WTC11 (cell line): ENCODE results near the gene SECISBP2L. TPM values are rescaled to one million over a fixed set of nuclear protein-coding genes. Genes with fewer than 3 reads are reported as not detected.

Experiments
- ATAC-seq: fragments of 200-7000 bp; cut with Tn5 transposase; 2 replicates; pipeline ENCODE4 v1.10.0; 2021; ENCODE audit warnings: mild to moderate bottlenecking, moderate library complexity
- CTCF ChIA-PET: fragments of 300-600 bp; sonication (Branson Sonifier 250); formaldehyde crosslinking; loops from one replicate; lab custom pipeline; 2021; ENCODE audit warnings: antibody characterized with exemption; lab: Charles Lee
- POLR2A ChIA-PET: fragments of 350-600 bp; sonication (Branson Sonifier 250); formaldehyde crosslinking; loops from one replicate; lab custom pipeline; 2021; ENCODE audit warnings: antibody characterized with exemption; lab: Charles Lee
- DNase-seq: peaks from one replicate; pipeline ENCODE4 v3.0.0; 2021; ENCODE audit warnings: low spot score
- H3K27ac Mint-ChIP-seq: 2 replicates; pipeline ENCODE4 v1.8.0; 2021; ENCODE audit warnings: mixed read lengths
- H3K27me3 Mint-ChIP-seq: 2 replicates; pipeline ENCODE4 v1.8.0; 2021; ENCODE audit warnings: low read depth, mild to moderate bottlenecking, moderate library complexity, mixed read lengths
- H3K36me3 Mint-ChIP-seq: 2 replicates; pipeline ENCODE4 v1.8.0; 2021; ENCODE audit warnings: mixed read lengths
- H3K4me1 Mint-ChIP-seq: 2 replicates; pipeline ENCODE4 v1.8.0; 2022; ENCODE audit warnings: mixed read lengths
- H3K4me3 Mint-ChIP-seq: 2 replicates; pipeline ENCODE4 v1.8.0; 2021; ENCODE audit warnings: mild to moderate bottlenecking, moderate library complexity, mixed read lengths
- H3K9me3 Mint-ChIP-seq: 2 replicates; pipeline ENCODE4 v1.8.0; 2021; ENCODE audit warnings: mixed read lengths
- EMX1 ChIP-seq: fragments of 250-450 bp; sonication (Bioruptor Pico); IDR thresholded peaks from 2 replicates; pipeline ENCODE4 v1.8.0; 2021; ENCODE audit warnings: mild to moderate bottlenecking
- ETV6 ChIP-seq: sonication (generic); formaldehyde crosslinking; IDR thresholded peaks from 2 replicates; pipeline ENCODE4 v1.8.1; 2022; ENCODE audit warnings: mild to moderate bottlenecking, missing genetic modification reagents
- FOXP1 ChIP-seq: sonication (generic); formaldehyde crosslinking; IDR thresholded peaks from 2 replicates; pipeline ENCODE4 v1.8.0; 2022; ENCODE audit warnings: missing genetic modification reagents, mild to moderate bottlenecking, moderate library complexity, borderline replicate concordance
- MXD4 ChIP-seq: fragments of 250-450 bp; sonication (Bioruptor Pico); IDR thresholded peaks from 2 replicates; pipeline ENCODE4 v1.8.0; 2021; ENCODE audit warnings: mild to moderate bottlenecking, moderate library complexity, borderline replicate concordance
- NFYB ChIP-seq: sonication (generic); formaldehyde crosslinking; conservative IDR thresholded peaks from 2 replicates; pipeline ENCODE4 v1.8.0; 2022; ENCODE audit warnings: low read depth, missing genetic modification reagents
- NR3C1 ChIP-seq: sonication (generic); formaldehyde crosslinking; conservative IDR thresholded peaks from 2 replicates; pipeline ENCODE4 v1.8.1; 2023; ENCODE audit warnings: low read depth, mild to moderate bottlenecking, missing genetic modification reagents
- SMAD4 ChIP-seq: sonication (generic); formaldehyde crosslinking; IDR thresholded peaks from 2 replicates; pipeline ENCODE4 v1.8.0; 2022; ENCODE audit warnings: mild to moderate bottlenecking, missing genetic modification reagents
- ZNF138 ChIP-seq: sonication (generic); formaldehyde crosslinking; conservative IDR thresholded peaks from 2 replicates; pipeline ENCODE4 v1.8.1; 2022; ENCODE audit warnings: mild to moderate bottlenecking, moderate library complexity, missing genetic modification reagents
- ZNF232 ChIP-seq: sonication (generic); formaldehyde crosslinking; IDR thresholded peaks from 2 replicates; pipeline ENCODE4 v1.8.0; 2022; ENCODE audit warnings: mild to moderate bottlenecking, missing genetic modification reagents
- total RNA-seq: library from RNA; stranded (reverse); gene quantifications from 3 replicates; pipeline ENCODE4 v1.2.3, GENCODE V29; 2021
- TF ChIP-seq, protein P1 (sequence below): fragments of 250-450 bp; sonication (Bioruptor Pico); IDR thresholded peaks from 2 replicates; pipeline ENCODE4 v1.9.0; 2021; ENCODE audit warnings: mild to moderate bottlenecking
- TF ChIP-seq, protein P2 (sequence below): fragments of 250-450 bp; sonication (Bioruptor Pico); IDR thresholded peaks from 2 replicates; pipeline ENCODE4 v1.9.0; 2021; ENCODE audit warnings: moderate library complexity, mild to moderate bottlenecking, inconsistent platforms, borderline replicate concordance
- TF ChIP-seq, protein P3 (sequence below): sonication (generic); formaldehyde crosslinking; IDR thresholded peaks from 2 replicates; pipeline ENCODE4 v1.8.1; 2022; ENCODE audit warnings: mild to moderate bottlenecking, moderate library complexity, missing genetic modification reagents
- TF ChIP-seq, protein P4 (sequence below): sonication (generic); formaldehyde crosslinking; IDR thresholded peaks from 2 replicates; pipeline ENCODE4 v1.8.1; 2022; ENCODE audit warnings: missing genetic modification reagents, borderline replicate concordance
- TF ChIP-seq, protein P5 (sequence below): sonication (generic); formaldehyde crosslinking; IDR thresholded peaks from 2 replicates; pipeline ENCODE4 v1.8.1; 2023; ENCODE audit warnings: mild to moderate bottlenecking, missing genetic modification reagents

SECISBP2L gene
- total RNA-seq, 1 experiment from 2014 or later = 30.4 TPM

DNA sequence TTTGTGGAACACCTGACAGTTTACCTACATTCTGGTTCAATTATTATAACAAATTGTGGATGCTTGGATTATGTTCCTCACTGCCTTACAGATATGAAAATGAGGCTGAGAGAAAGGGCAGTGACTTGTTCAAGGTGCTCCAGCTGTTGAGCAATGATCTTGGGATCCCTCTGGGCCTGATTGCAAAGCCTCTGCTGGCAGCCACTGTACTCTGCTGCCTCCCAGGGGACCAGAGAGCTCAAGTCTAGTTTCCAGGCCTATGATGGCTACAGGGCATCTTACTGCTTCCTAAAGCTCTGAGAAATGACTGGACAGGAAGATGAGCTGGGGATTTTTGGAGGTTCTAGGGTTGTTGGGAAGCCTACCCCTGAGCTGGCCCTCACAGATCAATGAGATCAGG, 80.3 kb downstream of the SECISBP2L start (continued):
- TF ChIP-seq NFYB (CRISPR knock-in tag) = no peak
- no peak for TF ChIP-seq SMAD4 (CRISPR knock-in tag)
- TF ChIP-seq, protein P1, sequence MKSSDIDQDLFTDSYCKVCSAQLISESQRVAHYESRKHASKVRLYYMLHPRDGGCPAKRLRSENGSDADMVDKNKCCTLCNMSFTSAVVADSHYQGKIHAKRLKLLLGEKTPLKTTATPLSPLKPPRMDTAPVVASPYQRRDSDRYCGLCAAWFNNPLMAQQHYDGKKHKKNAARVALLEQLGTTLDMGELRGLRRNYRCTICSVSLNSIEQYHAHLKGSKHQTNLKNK (CRISPR knock-in tag) = no peak
- TF ChIP-seq, protein P2, sequence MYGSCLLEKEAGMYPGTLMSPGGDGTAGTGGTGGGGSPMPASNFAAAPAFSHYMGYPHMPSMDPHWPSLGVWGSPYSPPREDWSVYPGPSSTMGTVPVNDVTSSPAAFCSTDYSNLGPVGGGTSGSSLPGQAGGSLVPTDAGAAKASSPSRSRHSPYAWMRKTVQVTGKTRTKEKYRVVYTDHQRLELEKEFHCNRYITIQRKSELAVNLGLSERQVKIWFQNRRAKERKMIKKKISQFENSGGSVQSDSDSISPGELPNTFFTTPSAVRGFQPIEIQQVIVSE (CRISPR knock-in tag) = no peak
- TF ChIP-seq ZNF232 (CRISPR knock-in tag) = no peak

DNA sequence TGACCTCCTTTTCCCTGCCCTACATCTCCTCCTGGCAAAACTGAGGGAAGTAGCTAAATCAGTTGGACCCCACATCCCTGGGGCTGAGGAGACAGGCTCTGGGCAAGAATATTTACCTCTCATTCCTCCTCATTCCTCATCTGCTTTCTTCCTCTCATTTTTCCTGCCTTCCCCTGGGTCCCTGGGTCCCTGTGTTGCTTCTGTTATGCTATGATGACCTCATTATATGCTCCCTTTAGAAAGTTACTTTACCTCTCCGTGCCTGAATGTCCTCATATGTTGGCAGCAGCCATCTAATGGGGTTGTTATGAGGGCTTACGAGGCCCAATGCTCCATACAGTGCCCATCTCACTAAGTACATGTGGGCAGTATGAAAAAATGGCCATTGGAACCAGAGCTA, 81.3 kb downstream of the SECISBP2L start:
- no peaks in the 10 kb centered on the region for H3K36me3 Mint-ChIP-seq
- peaks cover 13% of the 10 kb centered on the region for H3K4me1 Mint-ChIP-seq
- H3K4me3 Mint-ChIP-seq = no peak overlapping the region; the same call in 1 of the 2 replicates
- peaks cover 41% of the 10 kb centered on the region for H3K27me3 Mint-ChIP-seq
- POLR2A ChIA-PET = interaction anchor here (1.6 kb wide), 1 partner anchor 11 kb away, joined by 11 read pairs; no protein-coding TSS in a partner anchor
- no peak overlapping the region for H3K27ac Mint-ChIP-seq
- TF ChIP-seq, protein P3, sequence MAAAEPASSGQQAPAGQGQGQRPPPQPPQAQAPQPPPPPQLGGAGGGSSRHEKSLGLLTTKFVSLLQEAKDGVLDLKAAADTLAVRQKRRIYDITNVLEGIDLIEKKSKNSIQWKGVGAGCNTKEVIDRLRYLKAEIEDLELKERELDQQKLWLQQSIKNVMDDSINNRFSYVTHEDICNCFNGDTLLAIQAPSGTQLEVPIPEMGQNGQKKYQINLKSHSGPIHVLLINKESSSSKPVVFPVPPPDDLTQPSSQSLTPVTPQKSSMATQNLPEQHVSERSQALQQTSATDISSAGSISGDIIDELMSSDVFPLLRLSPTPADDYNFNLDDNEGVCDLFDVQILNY = no peak
- TF ChIP-seq, protein P4, sequence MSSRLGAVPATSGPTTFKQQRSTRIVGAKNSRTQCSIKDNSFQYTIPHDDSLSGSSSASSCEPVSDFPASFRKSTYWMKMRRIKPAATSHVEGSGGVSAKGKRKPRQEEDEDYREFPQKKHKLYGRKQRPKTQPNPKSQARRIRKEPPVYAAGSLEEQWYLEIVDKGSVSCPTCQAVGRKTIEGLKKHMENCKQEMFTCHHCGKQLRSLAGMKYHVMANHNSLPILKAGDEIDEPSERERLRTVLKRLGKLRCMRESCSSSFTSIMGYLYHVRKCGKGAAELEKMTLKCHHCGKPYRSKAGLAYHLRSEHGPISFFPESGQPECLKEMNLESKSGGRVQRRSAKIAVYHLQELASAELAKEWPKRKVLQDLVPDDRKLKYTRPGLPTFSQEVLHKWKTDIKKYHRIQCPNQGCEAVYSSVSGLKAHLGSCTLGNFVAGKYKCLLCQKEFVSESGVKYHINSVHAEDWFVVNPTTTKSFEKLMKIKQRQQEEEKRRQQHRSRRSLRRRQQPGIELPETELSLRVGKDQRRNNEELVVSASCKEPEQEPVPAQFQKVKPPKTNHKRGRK (CRISPR knock-in tag) = no peak
- DNase-seq (no peak), ATAC-seq (no peak)
- H3K9me3 Mint-ChIP-seq = no peaks in the 10 kb centered on the region
- CTCF ChIA-PET = interaction anchor here (1.1 to 7.5 kb wide), 9 partner anchors 8 to 154 kb away, joined by 3 to 152 read pairs (median 7); partner anchors contain the start of genes CEP152 and EID1

DNA sequence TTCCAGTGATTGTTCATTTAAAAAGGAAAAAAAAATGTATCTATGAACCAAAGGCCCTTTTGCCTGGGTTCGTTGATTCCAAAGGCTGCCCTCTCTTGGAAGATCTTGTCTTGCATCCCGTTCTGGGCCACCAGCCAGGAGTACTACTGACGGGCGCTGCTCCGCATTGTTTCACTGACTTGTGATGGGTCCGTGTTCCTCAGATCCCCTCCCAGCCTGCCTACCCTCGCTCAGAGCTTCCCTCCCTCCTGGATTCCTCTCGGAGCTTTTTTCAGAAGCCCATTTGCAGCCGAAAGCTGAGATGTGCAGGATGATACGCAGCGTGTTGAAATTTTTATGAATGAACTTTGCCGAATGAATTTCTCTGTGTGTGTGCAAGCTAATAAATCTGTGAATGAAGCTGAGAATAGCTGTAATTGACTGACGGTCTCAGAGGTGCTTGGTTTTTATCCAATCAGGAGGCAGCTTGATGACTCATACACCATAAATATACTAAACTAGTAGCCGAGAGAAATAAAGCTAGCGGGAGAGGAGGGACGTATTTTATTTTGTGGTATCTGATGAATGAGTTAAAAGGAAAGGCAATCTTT, 82.6 kb downstream of the SECISBP2L start, which contains the start of gene SHC4:
Gene SHC4, minus strand, starts transcription at position 396 of the 590 bp plus-strand sequence. CDS start 904 bp downstream, outside the sequence.
- ChIA-PET CTCF (interaction anchor here (0.7 to 7.5 kb wide), 11 partner anchors 10 to 913 kb away, joined by 3 to 152 read pairs (median 7); partner anchors contain the start of genes CEP152 and EID1), POLR2A (interaction anchor here (0.7 to 1.6 kb wide), 6 partner anchors 9 to 153 kb away, joined by 3 to 11 read pairs (median 5); partner anchors contain the start of genes CEP152 and EID1)
- H3K27ac Mint-ChIP-seq = no peak within 1 kb of the TSS; the same call in 1 of the 2 replicates

DNA sequence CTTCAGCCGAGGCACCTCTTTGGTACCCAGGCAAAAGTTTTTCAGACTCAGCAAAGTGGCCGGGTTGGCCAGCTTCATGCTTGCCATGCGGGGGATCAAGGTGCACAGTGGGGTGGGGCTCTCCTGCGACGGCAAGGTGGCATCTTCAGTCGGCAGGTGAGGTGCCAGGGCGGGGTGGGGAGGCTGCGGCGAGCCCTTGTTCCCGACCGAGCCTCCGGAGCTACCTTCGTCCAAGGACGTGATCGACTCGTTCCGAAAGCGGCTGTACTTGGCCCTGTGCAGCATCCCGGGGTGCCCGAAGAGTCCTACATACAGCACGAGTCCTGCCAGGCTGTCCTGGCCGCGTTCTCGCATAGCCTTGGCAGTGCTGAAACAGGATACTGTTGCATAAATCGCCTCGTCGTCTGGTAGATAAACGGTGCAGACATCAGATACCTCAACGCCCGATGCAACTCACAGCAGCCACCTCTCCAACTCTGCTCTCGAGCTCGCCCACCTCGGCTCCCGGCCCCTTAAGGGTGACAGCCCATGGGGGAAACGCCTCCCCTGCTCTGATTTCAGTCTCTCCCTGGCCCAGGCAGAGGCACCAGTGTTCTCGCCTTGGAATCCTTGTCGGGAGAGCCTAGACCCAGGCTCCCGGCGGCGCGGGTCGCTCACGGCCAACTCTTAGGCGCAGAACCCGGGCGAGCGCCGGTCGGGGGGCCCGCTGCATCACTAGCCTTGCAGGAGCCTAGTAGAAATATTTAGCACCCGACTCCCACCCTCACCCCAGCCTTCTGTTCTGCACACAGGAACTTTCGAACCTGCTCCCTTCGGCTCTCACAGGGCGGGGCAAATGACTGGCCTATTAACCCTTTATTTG, 83.4 kb downstream of the SECISBP2L start:
- peaks cover 13% of the 10 kb centered on the region for H3K4me1 Mint-ChIP-seq
- H3K36me3 Mint-ChIP-seq = no peaks in the 10 kb centered on the region
- H3K27me3 Mint-ChIP-seq = peaks cover 41% of the 10 kb centered on the region
- no peak overlapping the region for H3K27ac Mint-ChIP-seq
- ChIA-PET POLR2A (interaction anchor here (1.1 to 1.6 kb wide), 4 partner anchors 9 to 101 kb away, joined by 4 to 11 read pairs (median 5); no protein-coding TSS in a partner anchor), CTCF (interaction anchor here (0.6 to 7.5 kb wide), 9 partner anchors 9 to 914 kb away, joined by 3 to 152 read pairs (median 7); partner anchors contain the start of gene CEP152)
- TF ChIP-seq, protein P5, sequence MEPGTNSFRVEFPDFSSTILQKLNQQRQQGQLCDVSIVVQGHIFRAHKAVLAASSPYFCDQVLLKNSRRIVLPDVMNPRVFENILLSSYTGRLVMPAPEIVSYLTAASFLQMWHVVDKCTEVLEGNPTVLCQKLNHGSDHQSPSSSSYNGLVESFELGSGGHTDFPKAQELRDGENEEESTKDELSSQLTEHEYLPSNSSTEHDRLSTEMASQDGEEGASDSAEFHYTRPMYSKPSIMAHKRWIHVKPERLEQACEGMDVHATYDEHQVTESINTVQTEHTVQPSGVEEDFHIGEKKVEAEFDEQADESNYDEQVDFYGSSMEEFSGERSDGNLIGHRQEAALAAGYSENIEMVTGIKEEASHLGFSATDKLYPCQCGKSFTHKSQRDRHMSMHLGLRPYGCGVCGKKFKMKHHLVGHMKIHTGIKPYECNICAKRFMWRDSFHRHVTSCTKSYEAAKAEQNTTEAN (CRISPR knock-in tag) = 0 out of 2 replicates have a peak, but pooled peaks have one; percentile 32
- TF ChIP-seq FOXP1 (CRISPR knock-in tag) = peak; percentile 13; the same call in 1 of the 2 replicates
- TF ChIP-seq MXD4 = no peak
- DNase-seq (peak; percentile 44), ATAC-seq (peak; percentile 76)
- no peaks in the 10 kb centered on the region for H3K9me3 Mint-ChIP-seq
- H3K4me3 Mint-ChIP-seq = peak overlapping the region; percentile 91

More for the DNA sequence above, 82.6 kb downstream of the SECISBP2L start, which contains the start of gene SHC4:
- Mint-ChIP-seq H3K36me3 (no peaks in the 10 kb centered on the region), H3K4me1 (peaks cover 13% of the 10 kb centered on the region), H3K4me3 (peak within 1 kb of the TSS; percentile 91), H3K9me3 (no peaks in the 10 kb centered on the region), H3K27me3 (peaks cover 41% of the 10 kb centered on the region)
- DNase-seq = peak; percentile 60
- peak; percentile 89 for ATAC-seq
- TF ChIP-seq EMX1 (CRISPR knock-in tag) (no peak), ETV6 (no peak), SMAD4 (CRISPR knock-in tag) (no peak), ZNF138 (no peak), NR3C1 (CRISPR knock-in tag) (no peak)
